Astrocyte (in vitro differentiated cells and primary cell): ENCODE data around the gene GGTLC2. TPM values are rescaled to one million over a fixed set of nuclear protein-coding genes. Genes with fewer than 3 reads are reported as not detected.

Experiments
- DNase-seq: peaks from one replicate; pipeline ENCODE4 v3.0.0-alpha.2; 2010; ENCODE audit warnings: low read depth
- FAIRE-seq: peaks from 2 replicates; lab custom pipeline; 2011; peaks lifted over from hg19 to GRCh38; lab: Jason Lieb, UNC
- H2AFZ ChIP-seq: 2 replicates; pipeline ENCODE4 v1.6.0; 2012; ENCODE audit warnings: low read depth, low read length, inconsistent platforms
- H3K27ac ChIP-seq: 2 replicates; pipeline ENCODE4 v1.5.1; 2011; ENCODE audit warnings: low read depth, low read length, inconsistent platforms
- H3K27me3 ChIP-seq: 2 replicates; pipeline ENCODE4 v1.6.0; 2011; ENCODE audit warnings: low read length, inconsistent platforms; ENCODE audit not compliant: insufficient read depth
- H3K36me3 ChIP-seq: 2 replicates; pipeline ENCODE4 v1.5.1; 2011; ENCODE audit warnings: low read length, inconsistent platforms; ENCODE audit not compliant: insufficient read depth
- H3K4me1 ChIP-seq: 2 replicates; pipeline ENCODE4 v1.5.1; 2011; ENCODE audit warnings: low read length, inconsistent platforms; ENCODE audit not compliant: insufficient read depth
- H3K4me2 ChIP-seq: 2 replicates; pipeline ENCODE4 v1.6.0; 2012; ENCODE audit warnings: low read length, inconsistent platforms
- H3K4me3 ChIP-seq: 2 replicates; pipeline ENCODE4 v1.5.1; 2011; ENCODE audit warnings: low read depth, mild to moderate bottlenecking, low read length, inconsistent platforms; ENCODE audit not compliant: insufficient read depth
- H3K79me2 ChIP-seq: 2 replicates; pipeline ENCODE4 v1.6.0; 2012; ENCODE audit warnings: mild to moderate bottlenecking, low read length, inconsistent platforms; ENCODE audit not compliant: insufficient read depth
- H3K9ac ChIP-seq: 2 replicates; pipeline ENCODE4 v1.6.0; 2012; ENCODE audit warnings: mild to moderate bottlenecking, low read length, inconsistent platforms
- H3K9me3 ChIP-seq: 2 replicates; pipeline ENCODE4 v1.5.1; 2012; ENCODE audit warnings: low read depth, mild to moderate bottlenecking, low read length, inconsistent platforms; ENCODE audit not compliant: insufficient read depth
- H4K20me1 ChIP-seq: 2 replicates; pipeline ENCODE4 v1.6.0; 2012; ENCODE audit warnings: low read length, inconsistent platforms; ENCODE audit not compliant: insufficient read depth
- H3K27ac Mint-ChIP-seq: one replicate; pipeline ENCODE4 v1.8.0; 2021; ENCODE audit warnings: mild to moderate bottlenecking, mixed read lengths; ENCODE audit not compliant: unreplicated experiment
- H3K27me3 Mint-ChIP-seq: one replicate; pipeline ENCODE4 v1.8.0; 2021; ENCODE audit warnings: low read depth, mixed read lengths; ENCODE audit not compliant: unreplicated experiment
- H3K36me3 Mint-ChIP-seq: one replicate; pipeline ENCODE4 v1.8.0; 2021; ENCODE audit warnings: low read depth, mixed read lengths; ENCODE audit not compliant: unreplicated experiment
- H3K4me1 Mint-ChIP-seq: one replicate; pipeline ENCODE4 v1.8.0; 2021; ENCODE audit warnings: low read depth, mixed read lengths; ENCODE audit not compliant: unreplicated experiment
- H3K4me3 Mint-ChIP-seq: one replicate; pipeline ENCODE4 v1.8.0; 2021; ENCODE audit warnings: mild to moderate bottlenecking, moderate library complexity, mixed read lengths; ENCODE audit not compliant: unreplicated experiment
- H3K9me3 Mint-ChIP-seq: one replicate; pipeline ENCODE4 v1.8.0; 2021; ENCODE audit warnings: mild to moderate bottlenecking, mixed read lengths; ENCODE audit not compliant: unreplicated experiment
- EZH2 ChIP-seq: IDR thresholded peaks from 2 replicates; pipeline ENCODE4 v1.6.1; 2012; ENCODE audit warnings: mild to moderate bottlenecking, low read length, inconsistent platforms; ENCODE audit not compliant: insufficient read depth
- total RNA-seq: library from RNA; stranded (reverse); gene quantifications from 2 replicates; pipeline ENCODE4 v1.2.1, GENCODE V29; 2021
- TF ChIP-seq, protein P1 (sequence below): IDR thresholded peaks from 2 replicates; pipeline ENCODE4 v1.5.1; 2011; ENCODE audit warnings: low read depth, mild to moderate bottlenecking, inconsistent platforms, low read length, moderate library complexity; ENCODE audit not compliant: insufficient read depth

GGTLC2 gene
- total RNA-seq, 1 donor from 2014 or later = not detected

DNA sequence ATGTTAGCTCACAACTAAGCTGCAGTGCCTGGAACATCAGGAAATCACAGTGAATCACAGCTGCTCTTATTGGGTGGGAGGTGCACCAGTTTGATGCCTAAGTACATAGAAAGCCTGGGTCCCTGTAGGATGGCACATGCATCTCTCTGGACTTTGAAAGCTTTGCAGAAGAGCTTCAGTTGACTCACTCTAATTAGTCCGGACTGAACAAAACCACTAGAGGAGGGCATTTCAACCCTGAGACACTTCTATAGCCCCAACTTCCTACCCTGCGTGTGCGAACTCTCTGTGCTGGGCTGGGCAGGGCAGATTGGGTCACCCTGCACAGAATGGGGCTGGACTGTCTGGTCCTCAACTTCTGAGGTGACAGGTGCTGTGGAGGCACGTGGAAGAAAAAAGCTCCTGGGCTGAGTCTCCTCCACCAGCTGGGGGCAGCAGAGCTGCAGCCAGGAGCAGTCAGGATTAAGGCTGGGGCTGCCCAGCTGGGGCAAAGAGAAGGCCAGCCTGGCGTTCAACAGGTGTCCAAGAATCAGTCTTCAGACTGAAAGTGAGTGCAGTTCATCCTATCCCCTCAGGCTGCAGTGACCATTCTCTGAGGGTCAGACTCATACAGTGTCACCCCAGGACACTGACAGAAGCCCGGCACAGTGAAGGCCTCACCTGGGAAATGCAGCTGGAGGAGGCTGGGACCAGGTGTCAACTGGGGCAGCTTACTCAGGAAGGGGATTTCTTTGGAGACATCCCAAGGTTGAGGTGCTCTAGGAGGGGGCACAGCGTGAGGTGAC, 22.1 kb downstream of the GGTLC2 start:
- Histone ChIP-seq H4K20me1 (no peaks in the 10 kb centered on the region), H3K9ac (no peak overlapping the region), H2AFZ (no peak overlapping the region), H3K4me3 (no peak overlapping the region), H3K79me2 (no peaks in the 10 kb centered on the region), H3K27ac (no peak overlapping the region), H3K4me1 (no peaks in the 10 kb centered on the region), H3K4me2 (no peak overlapping the region), H3K27me3 (no peaks in the 10 kb centered on the region), H3K9me3 (no peaks in the 10 kb centered on the region), H3K36me3 (no peaks in the 10 kb centered on the region)
- Mint-ChIP-seq H3K9me3 (peaks cover 9% of the 10 kb centered on the region), H3K4me1 (no peaks in the 10 kb centered on the region), H3K36me3 (no peaks in the 10 kb centered on the region), H3K4me3 (no peak overlapping the region), H3K27me3 (peaks cover 85% of the 10 kb centered on the region), H3K27ac (no peak overlapping the region)
- no peak for DNase-seq
- TF ChIP-seq, protein P1, sequence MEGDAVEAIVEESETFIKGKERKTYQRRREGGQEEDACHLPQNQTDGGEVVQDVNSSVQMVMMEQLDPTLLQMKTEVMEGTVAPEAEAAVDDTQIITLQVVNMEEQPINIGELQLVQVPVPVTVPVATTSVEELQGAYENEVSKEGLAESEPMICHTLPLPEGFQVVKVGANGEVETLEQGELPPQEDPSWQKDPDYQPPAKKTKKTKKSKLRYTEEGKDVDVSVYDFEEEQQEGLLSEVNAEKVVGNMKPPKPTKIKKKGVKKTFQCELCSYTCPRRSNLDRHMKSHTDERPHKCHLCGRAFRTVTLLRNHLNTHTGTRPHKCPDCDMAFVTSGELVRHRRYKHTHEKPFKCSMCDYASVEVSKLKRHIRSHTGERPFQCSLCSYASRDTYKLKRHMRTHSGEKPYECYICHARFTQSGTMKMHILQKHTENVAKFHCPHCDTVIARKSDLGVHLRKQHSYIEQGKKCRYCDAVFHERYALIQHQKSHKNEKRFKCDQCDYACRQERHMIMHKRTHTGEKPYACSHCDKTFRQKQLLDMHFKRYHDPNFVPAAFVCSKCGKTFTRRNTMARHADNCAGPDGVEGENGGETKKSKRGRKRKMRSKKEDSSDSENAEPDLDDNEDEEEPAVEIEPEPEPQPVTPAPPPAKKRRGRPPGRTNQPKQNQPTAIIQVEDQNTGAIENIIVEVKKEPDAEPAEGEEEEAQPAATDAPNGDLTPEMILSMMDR = peak; percentile 29
- TF ChIP-seq EZH2 = no peak
- no peak for FAIRE-seq

DNA sequence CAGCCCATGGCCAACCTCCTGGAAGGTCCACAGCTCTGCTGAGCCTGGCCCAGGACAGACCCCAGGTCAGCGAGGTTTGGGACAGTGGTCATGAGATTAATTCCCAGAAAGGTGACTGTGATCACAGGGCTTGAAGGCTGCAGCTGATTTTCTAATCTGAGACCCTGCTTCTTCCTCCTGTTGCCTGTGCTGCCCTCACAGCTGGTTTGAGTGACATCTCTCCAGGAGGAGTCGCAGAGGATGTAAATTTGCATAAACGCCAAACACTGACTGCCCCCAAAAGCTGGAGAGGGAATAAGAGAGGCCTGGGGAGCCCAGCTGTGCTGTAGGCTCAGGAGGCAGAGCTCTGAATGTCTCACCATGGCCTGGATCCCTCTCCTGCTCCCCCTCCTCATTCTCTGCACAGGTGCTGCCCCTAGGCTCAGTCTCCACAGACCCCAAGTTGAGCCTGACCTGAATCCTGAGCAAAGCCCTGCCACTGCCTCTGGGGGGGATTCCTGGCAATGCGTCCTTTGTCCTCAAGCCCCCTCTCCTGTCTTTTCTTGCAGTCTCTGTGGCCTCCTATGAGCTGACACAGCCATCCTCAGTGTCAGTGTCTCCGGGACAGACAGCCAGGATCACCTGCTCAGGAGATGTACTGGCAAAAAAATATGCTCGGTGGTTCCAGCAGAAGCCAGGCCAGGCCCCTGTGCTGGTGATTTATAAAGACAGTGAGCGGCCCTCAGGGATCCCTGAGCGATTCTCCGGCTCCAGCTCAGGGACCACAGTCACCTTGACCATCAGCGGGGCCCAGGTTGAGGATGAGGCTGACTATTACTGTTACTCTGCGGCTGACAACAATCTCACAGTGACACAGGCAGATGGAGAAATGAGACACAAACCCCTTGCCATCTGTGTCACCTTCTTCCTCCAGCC, 23.8 kb downstream of the GGTLC2 start:
- Histone ChIP-seq H2AFZ (no peak overlapping the region), H4K20me1 (no peaks in the 10 kb centered on the region), H3K36me3 (no peaks in the 10 kb centered on the region), H3K27me3 (no peaks in the 10 kb centered on the region), H3K4me3 (no peak overlapping the region), H3K9me3 (no peaks in the 10 kb centered on the region), H3K79me2 (no peaks in the 10 kb centered on the region), H3K27ac (no peak overlapping the region), H3K4me1 (no peaks in the 10 kb centered on the region), H3K4me2 (no peak overlapping the region), H3K9ac (no peak overlapping the region)
- Mint-ChIP-seq H3K9me3 (peaks cover 12% of the 10 kb centered on the region), H3K36me3 (no peaks in the 10 kb centered on the region), H3K27ac (no peak overlapping the region), H3K27me3 (peaks cover 86% of the 10 kb centered on the region), H3K4me1 (no peaks in the 10 kb centered on the region), H3K4me3 (no peak overlapping the region)
- no peak for DNase-seq
- no peak for FAIRE-seq
- TF ChIP-seq, protein P1 = no peak
- no peak for TF ChIP-seq EZH2
